Upper lobe of left lung (tissue), 4 donors: ENCODE results near the gene MUS81.

ENCODE experiments used
- EP300 ChIP-seq, 4 donors: sonication (generic); formaldehyde crosslinking; IDR thresholded peaks; one replicate each; pipeline ENCODE4 v1.5.1; 2017; ENCODE audit warnings: antibody characterized with exemption in 4 of 4, control low read depth in 2 of 4
- POLR2A ChIP-seq, 4 donors: fragments of 450-650 bp; IDR thresholded peaks; one replicate each; pipeline ENCODE4 v1.5.1; 2016 to 2017; ENCODE audit warnings: antibody characterized with exemption in 4 of 4, mild to moderate bottlenecking in 2 of 4
- POLR2AphosphoS5 ChIP-seq, 2 donors: sonication (generic); formaldehyde crosslinking; IDR thresholded peaks; one replicate each; pipeline ENCODE4 v1.5.1; 2017; ENCODE audit warnings: antibody characterized with exemption in 2 of 2
- TF ChIP-seq, protein P1 (sequence below), 6 experiments: fragments of 450-650 bp in 4 of 6; fragments of 200-600 bp in 2 of 6; sonication (generic) in 2 of 6; IDR thresholded peaks; one replicate each; pipeline ENCODE4 v1.5.1; 2016 to 2019; ENCODE audit warnings: antibody characterized with exemption in 6 of 6

DNA sequence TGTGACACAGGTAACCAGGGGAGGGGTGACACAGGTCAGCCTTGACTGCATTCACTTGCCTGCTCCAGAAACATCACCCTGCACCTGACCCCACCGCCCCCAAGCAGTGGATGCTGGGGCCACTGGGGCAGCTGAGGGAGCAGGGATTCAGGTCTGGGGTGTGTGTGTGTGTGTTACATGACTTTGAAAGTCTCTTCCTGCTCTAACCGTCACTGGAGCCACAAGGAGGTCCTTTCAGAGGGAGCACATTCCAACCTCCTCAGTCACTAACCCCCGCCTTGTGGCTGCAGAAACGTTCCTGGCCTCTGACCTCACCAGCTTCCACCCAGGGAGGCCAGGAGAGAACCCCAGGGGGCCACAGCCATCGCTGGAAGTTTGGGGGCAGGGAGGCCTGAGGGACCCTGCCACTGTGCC, 42.8 kb downstream of the MUS81 start:
- TF ChIP-seq, protein P1, sequence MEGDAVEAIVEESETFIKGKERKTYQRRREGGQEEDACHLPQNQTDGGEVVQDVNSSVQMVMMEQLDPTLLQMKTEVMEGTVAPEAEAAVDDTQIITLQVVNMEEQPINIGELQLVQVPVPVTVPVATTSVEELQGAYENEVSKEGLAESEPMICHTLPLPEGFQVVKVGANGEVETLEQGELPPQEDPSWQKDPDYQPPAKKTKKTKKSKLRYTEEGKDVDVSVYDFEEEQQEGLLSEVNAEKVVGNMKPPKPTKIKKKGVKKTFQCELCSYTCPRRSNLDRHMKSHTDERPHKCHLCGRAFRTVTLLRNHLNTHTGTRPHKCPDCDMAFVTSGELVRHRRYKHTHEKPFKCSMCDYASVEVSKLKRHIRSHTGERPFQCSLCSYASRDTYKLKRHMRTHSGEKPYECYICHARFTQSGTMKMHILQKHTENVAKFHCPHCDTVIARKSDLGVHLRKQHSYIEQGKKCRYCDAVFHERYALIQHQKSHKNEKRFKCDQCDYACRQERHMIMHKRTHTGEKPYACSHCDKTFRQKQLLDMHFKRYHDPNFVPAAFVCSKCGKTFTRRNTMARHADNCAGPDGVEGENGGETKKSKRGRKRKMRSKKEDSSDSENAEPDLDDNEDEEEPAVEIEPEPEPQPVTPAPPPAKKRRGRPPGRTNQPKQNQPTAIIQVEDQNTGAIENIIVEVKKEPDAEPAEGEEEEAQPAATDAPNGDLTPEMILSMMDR (IDR thresholded peaks at IDR 0.05), result no peak
- no peak for TF ChIP-seq POLR2AphosphoS5 (IDR thresholded peaks at IDR 0.05)
- no peak for TF ChIP-seq POLR2A (IDR thresholded peaks at IDR 0.05)
- no peak for TF ChIP-seq EP300 (IDR thresholded peaks at IDR 0.05)
